DMS53 (cell line): Measurements from ENCODE around the gene VKORC1.

ENCODE experiments used
- DNase-seq: peaks from one replicate; lab custom pipeline; 2025; lab: John Stamatoyannopoulos, UW

The VKORC1 gene

GRCh38 chr16:31130336-31130891 lies 35.8 kb upstream of the VKORC1 start:
- peak; percentile 82 for DNase-seq

GRCh38 chr16:31129568-31130335 lies 35.2 kb upstream of the VKORC1 start:
- no peak for DNase-seq

GRCh38 chr16:31128711-31129567 lies 34.3 kb upstream of the VKORC1 start:
- peak; percentile 39 for DNase-seq

GRCh38 chr16:31127182-31127581 lies 32.6 kb upstream of the VKORC1 start:
- no peak for DNase-seq

- DNase-seq: no peak
Measured at GRCh38 chr16:31125844-31126243, 31.2 kb upstream of the VKORC1 start.

GRCh38 chr16:31120129-31120528 lies 25.5 kb upstream of the VKORC1 start:
- DNase-seq: no peak

- DNase-seq: no peak
Measured at GRCh38 chr16:31118223-31119155, 23.9 kb upstream of the VKORC1 start.

- peak; percentile 98 for DNase-seq
Measured at GRCh38 chr16:31117384-31118222, 23.0 kb upstream of the VKORC1 start, which contains the start of gene KAT8. Gene KAT8, plus strand, starts transcription at chr16:31117664. Its CDS starts 18 bp downstream, at chr16:31117682.

- DNase-seq: no peak
Measured at GRCh38 chr16:31114468-31114867, 19.9 kb upstream of the VKORC1 start.

GRCh38 chr16:31113121-31114120 lies 18.8 kb upstream of the VKORC1 start:
- peak; percentile 54 for DNase-seq

GRCh38 chr16:31112711-31113110 lies 18.1 kb upstream of the VKORC1 start:
- DNase-seq: no peak

GRCh38 chr16:31111881-31112466 lies 17.4 kb upstream of the VKORC1 start:
- DNase-seq: no peak

GRCh38 chr16:31110106-31111034 lies 15.8 kb upstream of the VKORC1 start:
- DNase-seq: no peak

- DNase-seq: no peak
Measured at GRCh38 chr16:31109622-31110021, 15.0 kb upstream of the VKORC1 start.

GRCh38 chr16:31108794-31109558 lies 14.4 kb upstream of the VKORC1 start:
- DNase-seq: peak; percentile 15

GRCh38 chr16:31108035-31108793 lies 13.6 kb upstream of the VKORC1 start, which contains the start of gene BCKDK:
Gene BCKDK, plus strand, starts transcription at chr16:31108386. Its CDS starts 838 bp downstream, at chr16:31109224.
- DNase-seq: peak; percentile 73
